HL-60 (cell line): ENCODE measurements around the gene INSL3.

ENCODE experiments used
- CTCF ChIP-seq: IDR thresholded peaks from one replicate; pipeline ENCODE4 v1.5.1; 2011; ENCODE audit warnings: low read length, control low read depth, inconsistent platforms; ENCODE audit not compliant: insufficient read depth
- GABPA ChIP-seq: IDR thresholded peaks from 2 replicates; pipeline ENCODE4 v1.6.1; 2012; ENCODE audit warnings: low read depth
- POLR2AphosphoS5 ChIP-seq: IDR thresholded peaks from 2 replicates; pipeline ENCODE4 v1.6.1; 2012; ENCODE audit warnings: low read depth
- SPI1 ChIP-seq: IDR thresholded peaks from 2 replicates; pipeline ENCODE4 v1.6.1; 2012; ENCODE audit warnings: low read depth, mild to moderate bottlenecking, borderline replicate concordance
- TF ChIP-seq, protein P1 (sequence below): IDR thresholded peaks from 2 replicates; pipeline ENCODE4 v1.6.1; 2012; ENCODE audit warnings: low read depth; ENCODE audit not compliant: insufficient replicate concordance

GRCh38 chr19:17830567-17831418, 9.5 kb upstream of the INSL3 start:
- TF ChIP-seq GABPA, result no peak
- no peak for TF ChIP-seq CTCF
- no peak for TF ChIP-seq POLR2AphosphoS5
- no peak for TF ChIP-seq SPI1
- TF ChIP-seq, protein P1, sequence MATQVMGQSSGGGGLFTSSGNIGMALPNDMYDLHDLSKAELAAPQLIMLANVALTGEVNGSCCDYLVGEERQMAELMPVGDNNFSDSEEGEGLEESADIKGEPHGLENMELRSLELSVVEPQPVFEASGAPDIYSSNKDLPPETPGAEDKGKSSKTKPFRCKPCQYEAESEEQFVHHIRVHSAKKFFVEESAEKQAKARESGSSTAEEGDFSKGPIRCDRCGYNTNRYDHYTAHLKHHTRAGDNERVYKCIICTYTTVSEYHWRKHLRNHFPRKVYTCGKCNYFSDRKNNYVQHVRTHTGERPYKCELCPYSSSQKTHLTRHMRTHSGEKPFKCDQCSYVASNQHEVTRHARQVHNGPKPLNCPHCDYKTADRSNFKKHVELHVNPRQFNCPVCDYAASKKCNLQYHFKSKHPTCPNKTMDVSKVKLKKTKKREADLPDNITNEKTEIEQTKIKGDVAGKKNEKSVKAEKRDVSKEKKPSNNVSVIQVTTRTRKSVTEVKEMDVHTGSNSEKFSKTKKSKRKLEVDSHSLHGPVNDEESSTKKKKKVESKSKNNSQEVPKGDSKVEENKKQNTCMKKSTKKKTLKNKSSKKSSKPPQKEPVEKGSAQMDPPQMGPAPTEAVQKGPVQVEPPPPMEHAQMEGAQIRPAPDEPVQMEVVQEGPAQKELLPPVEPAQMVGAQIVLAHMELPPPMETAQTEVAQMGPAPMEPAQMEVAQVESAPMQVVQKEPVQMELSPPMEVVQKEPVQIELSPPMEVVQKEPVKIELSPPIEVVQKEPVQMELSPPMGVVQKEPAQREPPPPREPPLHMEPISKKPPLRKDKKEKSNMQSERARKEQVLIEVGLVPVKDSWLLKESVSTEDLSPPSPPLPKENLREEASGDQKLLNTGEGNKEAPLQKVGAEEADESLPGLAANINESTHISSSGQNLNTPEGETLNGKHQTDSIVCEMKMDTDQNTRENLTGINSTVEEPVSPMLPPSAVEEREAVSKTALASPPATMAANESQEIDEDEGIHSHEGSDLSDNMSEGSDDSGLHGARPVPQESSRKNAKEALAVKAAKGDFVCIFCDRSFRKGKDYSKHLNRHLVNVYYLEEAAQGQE, result no peak
